B cell (primary cell): ENCODE data around the gene TREM1. TPM values are rescaled to one million over a fixed set of nuclear protein-coding genes. Genes with fewer than 3 reads are reported as not detected.

Source experiments
- ATAC-seq: fragments of 200-7000 bp; cut with Tn5 transposase; one replicate; pipeline ENCODE4 v1.10.0; 2021; ENCODE audit warnings: low read depth, mild to moderate bottlenecking, moderate number of reproducible peaks, moderate library complexity
- CTCF ChIA-PET: fragments of 350-600 bp; sonication (Branson Sonifier 250); formaldehyde crosslinking; loops from one replicate; lab custom pipeline; 2021; ENCODE audit warnings: antibody characterized with exemption, inconsistent platforms; lab: Charles Lee
- POLR2A ChIA-PET: fragments of 350-600 bp; sonication (Branson Sonifier 250); formaldehyde crosslinking; loops from one replicate; lab custom pipeline; 2021; ENCODE audit warnings: antibody characterized with exemption; lab: Charles Lee
- DNase-seq: peaks from one replicate; pipeline ENCODE4 v3.0.0; 2013
- H2AFZ ChIP-seq: 2 replicates; pipeline ENCODE4 v1.6.1; 2012; ENCODE audit warnings: mild to moderate bottlenecking, low read depth, low read length; ENCODE audit not compliant: insufficient read depth, poor library complexity, severe bottlenecking
- H3K27ac ChIP-seq, 2 donors: 1 replicate in 1 of 2; 2 replicates in 1 of 2; pipeline ENCODE4 v1.5.1; 2012 to 2013; ENCODE audit warnings: low read length in 2 of 2, mild to moderate bottlenecking in 2 of 2, moderate library complexity in 1 of 2
- H3K27me3 ChIP-seq, 4 experiments: fragments of 200-600 bp in 1 of 4; sonication (generic) in 1 of 4; replicated peaks in 1 of 4; 1 replicate in 2 of 4; 2 replicates in 2 of 4; pipeline versions ENCODE4 v1.6.1 to v1.7.0; 2013 to 2016; ENCODE audit warnings: low read length in 3 of 4, mild to moderate bottlenecking in 2 of 4, mixed read lengths in 1 of 4, moderate library complexity in 1 of 4; ENCODE audit not compliant: insufficient read depth in 4 of 4, control insufficient read depth in 3 of 4; ENCODE audit errors: control extremely low read depth in 1 of 4
- H3K36me3 ChIP-seq, 2 experiments: replicated peaks in 1 of 2; 1 replicate in 1 of 2; 2 replicates in 1 of 2; pipeline versions ENCODE4 v1.6.1 to v1.7.1; 2013; ENCODE audit warnings: low read length in 1 of 2; ENCODE audit not compliant: insufficient read depth in 2 of 2, control insufficient read depth in 1 of 2; ENCODE audit errors: control extremely low read depth in 1 of 2, extremely low read depth in 1 of 2
- H3K4me1 ChIP-seq, 2 donors: fragments of 200-600 bp in 1 of 2; sonication (generic) in 1 of 2; 1 replicate in 1 of 2; 2 replicates in 1 of 2; pipeline versions ENCODE4 v1.5.1 to v1.6.1; 2013 to 2017; ENCODE audit warnings: low read length in 2 of 2; ENCODE audit not compliant: control insufficient read depth in 2 of 2, insufficient read depth in 2 of 2
- H3K4me2 ChIP-seq: replicated peaks from 2 replicates; pipeline ENCODE3; 2012; ENCODE audit warnings: mild to moderate bottlenecking, low read depth, low read length; ENCODE audit not compliant: poor library complexity, severe bottlenecking
- H3K4me3 ChIP-seq, 5 experiments: fragments of 200-600 bp in 1 of 5; sonication (generic) in 1 of 5; 1 replicate in 3 of 5; 2 replicates in 2 of 5; pipeline versions ENCODE4 v1.5.1 to v1.7.0; 2011 to 2016; ENCODE audit warnings: low read length in 4 of 5, mild to moderate bottlenecking in 4 of 5, low read depth in 2 of 5, control low read depth in 1 of 5, moderate library complexity in 1 of 5; ENCODE audit not compliant: insufficient read depth in 1 of 5; ENCODE audit errors: control extremely low read depth in 1 of 5, extremely low read depth in 1 of 5
- H3K79me2 ChIP-seq: fragments of 200-600 bp; sonication (generic); one replicate; pipeline ENCODE4 v1.6.0; 2016; ENCODE audit warnings: low read length; ENCODE audit not compliant: control insufficient read depth, insufficient read depth
- H3K9ac ChIP-seq: fragments of 200-600 bp; sonication (generic); 2 replicates; pipeline ENCODE4 v1.6.1; 2017; ENCODE audit warnings: mild to moderate bottlenecking, low read length, moderate library complexity
- H3K9me3 ChIP-seq, 3 donors: one replicate each; pipeline versions ENCODE4 v1.6.1 to v1.7.1; 2013; ENCODE audit warnings: low read length in 2 of 3; ENCODE audit not compliant: control insufficient read depth in 2 of 3, insufficient read depth in 1 of 3; ENCODE audit errors: control extremely low read depth in 1 of 3
- H4K20me1 ChIP-seq: 2 replicates; pipeline ENCODE4 v1.6.0; 2012; ENCODE audit warnings: mild to moderate bottlenecking, low read length; ENCODE audit not compliant: insufficient read depth, control insufficient read depth, poor library complexity, severe bottlenecking
- H3K27ac Mint-ChIP-seq: one replicate; pipeline ENCODE4 v1.8.0; 2021; ENCODE audit warnings: mixed read lengths
- H3K27me3 Mint-ChIP-seq: one replicate; pipeline ENCODE4 v1.8.0; 2021; ENCODE audit warnings: mixed read lengths
- H3K4me1 Mint-ChIP-seq: one replicate; pipeline ENCODE4 v1.8.0; 2021; ENCODE audit warnings: mixed read lengths
- H3K4me3 Mint-ChIP-seq: one replicate; pipeline ENCODE4 v1.8.0; 2021; ENCODE audit warnings: mixed read lengths
- H3K9me3 Mint-ChIP-seq: one replicate; pipeline ENCODE4 v1.8.0; 2022; ENCODE audit warnings: mixed read lengths; ENCODE audit not compliant: insufficient read depth
- EZH2 ChIP-seq: IDR thresholded peaks from 2 replicates; pipeline ENCODE4 v1.6.1; 2012; ENCODE audit warnings: borderline replicate concordance, low read depth, mild to moderate bottlenecking, moderate library complexity, low read length; ENCODE audit not compliant: insufficient read depth, poor library complexity, severe bottlenecking
- WGBS: methylation state at CpG from one replicate; pipeline ENCODE4 v1.1.5; 2013; ENCODE audit warnings: missing lambda C conversion rate; ENCODE audit not compliant: insufficient coverage; 5-methylcytosine and 5-hydroxymethylcytosine counted together
- intact Hi-C: fragments of 100-400 bp; cut with micrococcal nuclease; formaldehyde crosslinking; loops from one replicate; pipeline ENCODE4 v1.10.0; 2022
- polyA plus RNA-seq: library from polyadenylated mRNA; depleted of rRNA; stranded (reverse); fragments of >200 nt; gene quantifications from 2 replicates; pipeline ENCODE4 v1.2.3, GENCODE V29; 2012
- total RNA-seq, 2 donors: library from RNA; stranded (reverse); fragments of 120-200 nt in 1 of 2; gene quantifications; 1 replicate in 1 of 2; 2 replicates in 1 of 2; pipeline versions ENCODE4 v1.2.3 to v1.2.4, GENCODE V29; 2013 to 2022
- TF ChIP-seq, protein P1 (sequence below): fragments of 200-600 bp; IDR thresholded peaks from one replicate; pipeline ENCODE4 v1.8.0; 2022; ENCODE audit warnings: antibody characterized with exemption, mild to moderate bottlenecking

Gene TREM1
- total and polyA plus RNA-seq, 2 donors (not counting 1 experiment from before 2014, with no cell fraction given) = 1.9 TPM; not detected in 1

- no peak for ATAC-seq
- Histone ChIP-seq H3K36me3 (no peaks in the 10 kb centered on the region), H3K27me3 (no peaks in the 10 kb centered on the region), H3K4me3 (no peak overlapping the region), H4K20me1 (no peaks in the 10 kb centered on the region), H3K79me2 (no peaks in the 10 kb centered on the region), H3K9ac (no peak overlapping the region), H3K4me2 (no peak overlapping the region), H2AFZ (no peak overlapping the region), H3K4me1 (peaks cover 0 to 18% of the 10 kb centered on the region in 2 donors), H3K27ac (no peak overlapping the region), H3K9me3 (no peaks in the 10 kb centered on the region)
- POLR2A ChIA-PET = no interaction called here
- Mint-ChIP-seq H3K27ac (no peak overlapping the region), H3K27me3 (peaks cover 20% of the 10 kb centered on the region), H3K4me3 (no peak overlapping the region), H3K4me1 (peaks cover 10% of the 10 kb centered on the region), H3K9me3 (no peaks in the 10 kb centered on the region)
- no peak for DNase-seq
- no CpG with 5 or more reads among the region's 5 CpGs for WGBS
- no peak for TF ChIP-seq EZH2
- TF ChIP-seq, protein P1, sequence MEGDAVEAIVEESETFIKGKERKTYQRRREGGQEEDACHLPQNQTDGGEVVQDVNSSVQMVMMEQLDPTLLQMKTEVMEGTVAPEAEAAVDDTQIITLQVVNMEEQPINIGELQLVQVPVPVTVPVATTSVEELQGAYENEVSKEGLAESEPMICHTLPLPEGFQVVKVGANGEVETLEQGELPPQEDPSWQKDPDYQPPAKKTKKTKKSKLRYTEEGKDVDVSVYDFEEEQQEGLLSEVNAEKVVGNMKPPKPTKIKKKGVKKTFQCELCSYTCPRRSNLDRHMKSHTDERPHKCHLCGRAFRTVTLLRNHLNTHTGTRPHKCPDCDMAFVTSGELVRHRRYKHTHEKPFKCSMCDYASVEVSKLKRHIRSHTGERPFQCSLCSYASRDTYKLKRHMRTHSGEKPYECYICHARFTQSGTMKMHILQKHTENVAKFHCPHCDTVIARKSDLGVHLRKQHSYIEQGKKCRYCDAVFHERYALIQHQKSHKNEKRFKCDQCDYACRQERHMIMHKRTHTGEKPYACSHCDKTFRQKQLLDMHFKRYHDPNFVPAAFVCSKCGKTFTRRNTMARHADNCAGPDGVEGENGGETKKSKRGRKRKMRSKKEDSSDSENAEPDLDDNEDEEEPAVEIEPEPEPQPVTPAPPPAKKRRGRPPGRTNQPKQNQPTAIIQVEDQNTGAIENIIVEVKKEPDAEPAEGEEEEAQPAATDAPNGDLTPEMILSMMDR = no peak
- intact Hi-C loops = no loop called here
- CTCF ChIA-PET = no interaction called here
These were observed 55.2 kb downstream of the TREM1 start for GRCh38 chr6:41231246-41231645.

GRCh38 chr6:41229721-41230120, 56.8 kb downstream of the TREM1 start:
- Histone ChIP-seq H3K9ac (no peak overlapping the region), H4K20me1 (no peaks in the 10 kb centered on the region), H3K4me3 (no peak overlapping the region), H2AFZ (no peak overlapping the region), H3K79me2 (no peaks in the 10 kb centered on the region), H3K9me3 (no peaks in the 10 kb centered on the region), H3K4me2 (no peak overlapping the region), H3K27me3 (no peaks in the 10 kb centered on the region), H3K4me1 (peaks cover 0 to 18% of the 10 kb centered on the region in 2 donors), H3K27ac (no peak overlapping the region), H3K36me3 (no peaks in the 10 kb centered on the region)
- Mint-ChIP-seq H3K9me3 (no peaks in the 10 kb centered on the region), H3K4me3 (no peak overlapping the region), H3K4me1 (peaks cover 4% of the 10 kb centered on the region), H3K27me3 (peaks cover 22% of the 10 kb centered on the region), H3K27ac (no peak overlapping the region)
- no peak for ATAC-seq
- CTCF ChIA-PET = no interaction called here
- POLR2A ChIA-PET = no interaction called here
- TF ChIP-seq, protein P1 = no peak
- no peak for TF ChIP-seq EZH2
- WGBS = 87% methylated on average over 3 of the region's 4 CpGs
- DNase-seq = no peak
- intact Hi-C loops = no loop called here
